HG03039 (cell line): ENCODE results near the gene CRPPA.
A peak's percentile ranks its signal among the peaks of the same experiment; 100 is the strongest.

ENCODE experiments used
- ATAC-seq: cut with Tn5 transposase; IDR thresholded peaks from one replicate; pipeline ENCODE4 v1.9.1; 2021; ENCODE audit warnings: mild to moderate bottlenecking, moderate library complexity; ENCODE audit not compliant: unreplicated experiment

Gene CRPPA

GRCh38 chr7:16423761-16424160 is 2.4 kb upstream of the CRPPA start:
- no peak for ATAC-seq

- ATAC-seq = no peak
These were observed 1.6 kb upstream of the CRPPA start for GRCh38 chr7:16422917-16423316.

GRCh38 chr7:16422103-16422435 is 731 bp upstream of the CRPPA start:
- ATAC-seq = no peak

- peak; percentile 82 for ATAC-seq
These were observed 547 bp downstream of the CRPPA start for GRCh38 chr7:16420649-16421332.

GRCh38 chr7:16420329-16420648 is 1.0 kb downstream of the CRPPA start:
- no peak for ATAC-seq

- no peak for ATAC-seq
These were observed 1.5 kb downstream of the CRPPA start for GRCh38 chr7:16419859-16420258.

GRCh38 chr7:16419126-16419525 is 2.2 kb downstream of the CRPPA start:
- no peak for ATAC-seq

- ATAC-seq = no peak
These were observed 3.4 kb downstream of the CRPPA start for GRCh38 chr7:16417906-16418305.

GRCh38 chr7:16416289-16417282 is 4.8 kb downstream of the CRPPA start:
- ATAC-seq = no peak

- no peak for ATAC-seq
These were observed 8.8 kb downstream of the CRPPA start for GRCh38 chr7:16412274-16413254.

GRCh38 chr7:16411391-16411790 is 9.9 kb downstream of the CRPPA start:
- no peak for ATAC-seq

- ATAC-seq = no peak
These were observed 11.6 kb downstream of the CRPPA start for GRCh38 chr7:16409777-16410176.

- no peak for ATAC-seq
These were observed 16.7 kb downstream of the CRPPA start for GRCh38 chr7:16404636-16405035.

GRCh38 chr7:16403475-16403874 is 17.9 kb downstream of the CRPPA start:
- ATAC-seq = no peak

- no peak for ATAC-seq
These were observed 18.4 kb downstream of the CRPPA start for GRCh38 chr7:16402940-16403339.

- no peak for ATAC-seq
These were observed 19.2 kb downstream of the CRPPA start for GRCh38 chr7:16402091-16402490.

GRCh38 chr7:16400893-16401275 is 20.5 kb downstream of the CRPPA start:
- ATAC-seq = no peak

- ATAC-seq = no peak
These were observed 21.1 kb downstream of the CRPPA start for GRCh38 chr7:16399916-16400892.

- ATAC-seq = no peak
These were observed 22.0 kb downstream of the CRPPA start for GRCh38 chr7:16399265-16399831.
